HCT116 (cell line): ENCODE measurements around the gene NOL4L. TPM values are rescaled to one million over a fixed set of nuclear protein-coding genes. Genes with fewer than 3 reads are reported as not detected.

Experiments used
- ATAC-seq: fragments of 200-7000 bp; cut with Tn5 transposase; 2 replicates; pipeline ENCODE4 v1.9.1; 2020; ENCODE audit warnings: mild to moderate bottlenecking, moderate library complexity
- BruUV-seq: library from RNA; stranded (reverse); fragments of 400-500 nt; replicated peaks from 2 replicates; lab custom pipeline; 2021; lab: Mats Ljungman, UMichigan
- CTCF ChIA-PET: fragments of 300-600 bp; sonication (Branson Sonifier 250); formaldehyde crosslinking; loops from one replicate; lab custom pipeline; 2021; ENCODE audit warnings: antibody characterized with exemption; lab: Charles Lee
- POLR2A ChIA-PET: fragments of 300-600, 350-600 bp; sonication (Branson Sonifier 250); formaldehyde crosslinking; loops from one replicate; lab custom pipeline; 2021; ENCODE audit warnings: antibody characterized with exemption; lab: Charles Lee
- RAD21 ChIA-PET, 2 experiments: fragments of 300-600 bp; sonication (Branson Sonifier 250); formaldehyde crosslinking; loops; one replicate each; lab custom pipeline; 2023; ENCODE audit warnings: low total read pairs in 2 of 2; ENCODE audit not compliant: uncharacterized antibody in 2 of 2, unreplicated experiment in 2 of 2, low non-redundant PET in 1 of 2; lab: Charles Lee
- DNase-seq: peaks from one replicate; pipeline ENCODE4 v3.0.0-alpha.2; 2010; ENCODE audit warnings: low read depth, low spot score
- H2AFZ ChIP-seq: fragments of 200-600 bp; shearing (Covaris generic), sonication (generic); 2 replicates; pipeline ENCODE4 v1.6.1; 2017; ENCODE audit warnings: low read depth, mixed run types, mixed read lengths, antibody characterized with exemption, low read length; ENCODE audit not compliant: poor library complexity, severe bottlenecking
- H3K27ac ChIP-seq: 2 replicates; pipeline ENCODE4 v1.5.1; 2012; ENCODE audit warnings: low read depth, low read length
- H3K27me3 ChIP-seq: fragments of 200-600 bp; sonication (generic); 2 replicates; pipeline ENCODE4 v1.6.1; 2016; ENCODE audit warnings: mixed run types, low read length, mixed read lengths; ENCODE audit not compliant: insufficient read depth
- H3K36me3 ChIP-seq, 2 experiments: fragments of 200-500 bp in 1 of 2; fragments of 200-600 bp in 1 of 2; sonication (Bioruptor generic) in 1 of 2; sonication (generic) in 1 of 2; 2 replicates each; pipeline versions ENCODE4 v1.5.1 to v1.6.1; 2014 to 2016; ENCODE audit warnings: low read length in 2 of 2, inconsistent platforms in 1 of 2, mixed read lengths in 1 of 2, mixed run types in 1 of 2; ENCODE audit not compliant: insufficient read depth in 2 of 2, control insufficient read depth in 1 of 2
- H3K4me1 ChIP-seq, 2 experiments: fragments of 200-600 bp in 1 of 2; sonication (generic) in 1 of 2; 2 replicates each; pipeline versions ENCODE4 v1.5.1 to v1.6.1; 2012 to 2017; ENCODE audit warnings: low read length in 2 of 2, inconsistent platforms in 1 of 2, mild to moderate bottlenecking in 1 of 2, mixed read lengths in 1 of 2, mixed run types in 1 of 2, moderate library complexity in 1 of 2; ENCODE audit not compliant: insufficient read depth in 2 of 2, control insufficient read depth in 1 of 2
- H3K4me2 ChIP-seq: fragments of 200-600 bp; sonication (generic); 2 replicates; pipeline ENCODE4 v1.6.1; 2017; ENCODE audit warnings: mixed run types, low read length, mixed read lengths
- H3K4me3 ChIP-seq, 2 experiments: fragments of 200-600 bp in 1 of 2; sonication (generic) in 1 of 2; replicated peaks in 1 of 2; 2 replicates each; pipeline ENCODE4 v1.5.1; 2011 to 2016; ENCODE audit warnings: low read length in 2 of 2, control low read depth in 1 of 2, low read depth in 1 of 2, mild to moderate bottlenecking in 1 of 2, mixed read lengths in 1 of 2, mixed run types in 1 of 2
- H3K79me2 ChIP-seq: fragments of 200-600 bp; sonication (generic); 2 replicates; pipeline ENCODE4 v1.6.1; 2017; ENCODE audit warnings: mild to moderate bottlenecking, mixed run types, low read length, moderate library complexity, mixed read lengths; ENCODE audit not compliant: insufficient read depth
- H3K9ac ChIP-seq: fragments of 200-600 bp; sonication (generic); 2 replicates; pipeline ENCODE4 v1.6.1; 2016; ENCODE audit warnings: low read length, mixed read lengths
- H3K9me2 ChIP-seq: fragments of 200-600 bp; sonication (generic), shearing (Covaris generic); 2 replicates; pipeline ENCODE4 v1.6.1; 2017; ENCODE audit warnings: mixed run types, mild to moderate bottlenecking, moderate library complexity; ENCODE audit not compliant: insufficient read depth
- H3K9me3 ChIP-seq, 2 experiments: fragments of 200-500 bp in 1 of 2; fragments of 200-600 bp in 1 of 2; sonication (Bioruptor generic) in 1 of 2; sonication (generic) in 1 of 2; 2 replicates each; pipeline ENCODE4 v1.6.1; 2014 to 2017; ENCODE audit warnings: low read length in 2 of 2, mixed read lengths in 2 of 2, inconsistent platforms in 1 of 2, low read depth in 1 of 2, mild to moderate bottlenecking in 1 of 2, mixed run types in 1 of 2, moderate library complexity in 1 of 2; ENCODE audit not compliant: control insufficient read depth in 1 of 2, insufficient read depth in 1 of 2
- H4K20me1 ChIP-seq: fragments of 200-600 bp; sonication (generic), shearing (Covaris generic); 2 replicates; pipeline ENCODE4 v1.6.1; 2017; ENCODE audit warnings: mixed run types, mild to moderate bottlenecking, moderate library complexity; ENCODE audit not compliant: insufficient read depth
- CBX3 ChIP-seq: IDR thresholded peaks from 2 replicates; pipeline ENCODE4 v1.6.1; 2012; ENCODE audit warnings: low read depth
- CEBPB ChIP-seq: IDR thresholded peaks from 2 replicates; pipeline ENCODE4 v1.6.1; 2012; ENCODE audit warnings: low read depth
- EGR1 ChIP-seq: IDR thresholded peaks from 2 replicates; pipeline ENCODE4 v1.6.1; 2012; ENCODE audit warnings: low read depth
- ELF1 ChIP-seq: IDR thresholded peaks from 2 replicates; pipeline ENCODE4 v1.6.1; 2012; ENCODE audit warnings: low read depth, borderline replicate concordance
- EZH2 ChIP-seq: fragments of 200-600 bp; sonication (generic); IDR thresholded peaks from 2 replicates; pipeline ENCODE4 v1.6.1; 2017; ENCODE audit warnings: antibody characterized with exemption, mixed run types
- EZH2phosphoT487 ChIP-seq: fragments of 200-600 bp; IDR thresholded peaks from 2 replicates; pipeline ENCODE4 v1.6.1; 2018; ENCODE audit warnings: antibody characterized with exemption, borderline replicate concordance
- FOSL1 ChIP-seq: IDR thresholded peaks from 2 replicates; pipeline ENCODE4 v1.6.1; 2012; ENCODE audit warnings: low read depth
- JUND ChIP-seq: IDR thresholded peaks from 2 replicates; pipeline ENCODE4 v1.6.1; 2012
- MAX ChIP-seq: IDR thresholded peaks from 2 replicates; pipeline ENCODE4 v1.6.1; 2012
- POLR2A ChIP-seq: IDR thresholded peaks from 2 replicates; pipeline ENCODE4 v1.7.0; 2011; ENCODE audit warnings: borderline replicate concordance; ENCODE audit not compliant: insufficient read depth, insufficient read length; ENCODE audit errors: extremely low read depth
- POLR2AphosphoS5 ChIP-seq: IDR thresholded peaks from 2 replicates; pipeline ENCODE4 v1.6.1; 2011; ENCODE audit warnings: mild to moderate bottlenecking, low read depth, low read length, moderate library complexity
- RAD21 ChIP-seq: IDR thresholded peaks from 2 replicates; pipeline ENCODE4 v1.6.1; 2012; ENCODE audit warnings: low read depth, mild to moderate bottlenecking
- SP1 ChIP-seq: IDR thresholded peaks from 2 replicates; pipeline ENCODE4 v1.6.1; 2012; ENCODE audit warnings: low read depth
- TCF7L2 ChIP-seq: IDR thresholded peaks from 2 replicates; pipeline ENCODE4 v1.7.0; 2011; ENCODE audit warnings: borderline replicate concordance, inconsistent platforms; ENCODE audit not compliant: insufficient read depth, insufficient read length; ENCODE audit errors: extremely low read depth
- YY1 ChIP-seq: IDR thresholded peaks from 2 replicates; pipeline ENCODE4 v1.6.1; 2011; ENCODE audit warnings: low read length, low read depth, moderate library complexity, mild to moderate bottlenecking; ENCODE audit not compliant: insufficient replicate concordance; ENCODE audit errors: extremely low read depth
- ZNF274 ChIP-seq: fragments of 200-500 bp; sonication (Bioruptor generic); IDR thresholded peaks from 2 replicates; pipeline ENCODE4 v1.6.1; 2014; ENCODE audit warnings: mild to moderate bottlenecking, low read depth, low read length, inconsistent platforms
- intact Hi-C: fragments of 100-400 bp; cut with micrococcal nuclease; formaldehyde crosslinking; loops from 2 replicates; pipeline ENCODE4 v1.10.0; 2022
- total RNA-seq: library from RNA; stranded (reverse); gene quantifications from one replicate; pipeline ENCODE4 v1.2.1, GENCODE V29; 2021; ENCODE audit not compliant: unreplicated experiment

The NOL4L gene
- total RNA-seq, 1 experiment from 2014 or later, result 5.9 TPM

- intact Hi-C loops, result loop anchor here (10.0 kb wide), 1 partner anchor 248 kb away; no protein-coding TSS in a partner anchor
- no peak overlapping the region for H2AFZ ChIP-seq
- H4K20me1 ChIP-seq, result no peaks in the 10 kb centered on the region
- CTCF ChIA-PET, result interaction anchor here (7.6 kb wide), 1 partner anchor 124 kb away, joined by 117 read pairs; no protein-coding TSS in a partner anchor
- RAD21 ChIA-PET, result no interaction called here
- H3K4me1 ChIP-seq, result 0 out of 4 replicates have a peak, but pooled peaks cover 0 to under 1% of the 10 kb centered on the region in 2 experiments
- no peak overlapping the region for H3K27ac ChIP-seq
- DNase-seq, result no peak
- no peak overlapping the region for H3K9ac ChIP-seq
- no peak for ATAC-seq
- H3K27me3 ChIP-seq, result no peaks in the 10 kb centered on the region
- H3K79me2 ChIP-seq, result no peaks in the 10 kb centered on the region
- H3K36me3 ChIP-seq, result no peaks in the 10 kb centered on the region
- no peaks in the 10 kb centered on the region for H3K9me2 ChIP-seq
- POLR2A ChIA-PET, result no interaction called here
- TF ChIP-seq MAX (no peak), POLR2AphosphoS5 (no peak), YY1 (no peak), TCF7L2 (no peak), ELF1 (no peak), ZNF274 (no peak), SP1 (no peak), EZH2phosphoT487 (no peak), CEBPB (no peak), EZH2 (no peak), POLR2A (no peak), FOSL1 (no peak), RAD21 (no peak), EGR1 (no peak), CBX3 (no peak), JUND (no peak)
- H3K4me2 ChIP-seq, result no peak overlapping the region
- H3K4me3 ChIP-seq, result no peak overlapping the region
- H3K9me3 ChIP-seq, result no peaks in the 10 kb centered on the region
- no TSS peak for BruUV-seq
Observed at GRCh38 chr20:32527052-32527446, 58.1 kb downstream of the NOL4L start.
